KOPT-K1 (cell line): Measurements from ENCODE around the gene KIRREL2.

Source experiments
- H3K27ac ChIP-seq: fragments of 200-600 bp; sonication (generic); 2 replicates; pipeline ENCODE4 v1.5.1; 2016; ENCODE audit warnings: antibody characterized with exemption, mild to moderate bottlenecking, low read depth, low read length; ENCODE audit not compliant: poor library complexity, severe bottlenecking
- H3K36me3 ChIP-seq: fragments of 200-600 bp; sonication (generic); 2 replicates; pipeline ENCODE4 v1.5.1; 2017; ENCODE audit warnings: antibody characterized with exemption, mild to moderate bottlenecking, low read length, moderate library complexity; ENCODE audit not compliant: insufficient read depth
- H3K9me3 ChIP-seq: fragments of 200-600 bp; sonication (generic); 2 replicates; pipeline ENCODE4 v1.5.1; 2017; ENCODE audit warnings: antibody characterized with exemption, low read length, mild to moderate bottlenecking; ENCODE audit not compliant: insufficient read depth, poor library complexity, severe bottlenecking

The KIRREL2 gene

GRCh38 chr19:35856546-35857149 lies at the start of gene KIRREL2:
TSS of gene KIRREL2 (plus strand) at chr19:35856911. CDS start at chr19:35857120, 209 bp downstream.
- H3K27ac ChIP-seq, result no peak within 1 kb of the TSS
- H3K36me3 ChIP-seq, result no peaks in the 10 kb centered on the region
- H3K9me3 ChIP-seq, result no peaks in the 10 kb centered on the region

GRCh38 chr19:35807633-35808032 lies 49.1 kb upstream of the KIRREL2 start:
- no peaks in the 10 kb centered on the region for H3K36me3 ChIP-seq
- no peaks in the 10 kb centered on the region for H3K9me3 ChIP-seq
- no peak overlapping the region for H3K27ac ChIP-seq

GRCh38 chr19:35811317-35812219 lies 45.1 kb upstream of the KIRREL2 start:
- Histone ChIP-seq H3K27ac (no peak overlapping the region), H3K36me3 (no peaks in the 10 kb centered on the region), H3K9me3 (no peaks in the 10 kb centered on the region)

- H3K36me3 ChIP-seq, result no peaks in the 10 kb centered on the region
Measured at GRCh38 chr19:35812220-35813042, 44.3 kb upstream of the KIRREL2 start, which contains the start of gene PRODH2. TSS of gene PRODH2 (minus strand) at chr19:35812845. CDS start at chr19:35812805, 40 bp downstream.

GRCh38 chr19:35813043-35813890 lies 43.4 kb upstream of the KIRREL2 start:
- Histone ChIP-seq H3K27ac (no peak overlapping the region), H3K9me3 (no peaks in the 10 kb centered on the region), H3K36me3 (no peaks in the 10 kb centered on the region)

More at GRCh38 chr19:35812220-35813042, 44.3 kb upstream of the KIRREL2 start, which contains the start of gene PRODH2:
- H3K27ac ChIP-seq, result no peak within 1 kb of the TSS
- no peaks in the 10 kb centered on the region for H3K9me3 ChIP-seq

GRCh38 chr19:35816262-35816661 lies 40.4 kb upstream of the KIRREL2 start:
- no peaks in the 10 kb centered on the region for H3K9me3 ChIP-seq
- no peak overlapping the region for H3K27ac ChIP-seq
- H3K36me3 ChIP-seq, result no peaks in the 10 kb centered on the region

- no peaks in the 10 kb centered on the region for H3K36me3 ChIP-seq
- H3K27ac ChIP-seq, result no peak overlapping the region
- H3K9me3 ChIP-seq, result no peaks in the 10 kb centered on the region
Measured at GRCh38 chr19:35816846-35817245, 39.9 kb upstream of the KIRREL2 start.

GRCh38 chr19:35818445-35818844 lies 38.3 kb upstream of the KIRREL2 start:
- H3K9me3 ChIP-seq, result no peaks in the 10 kb centered on the region
- H3K36me3 ChIP-seq, result no peaks in the 10 kb centered on the region
- no peak overlapping the region for H3K27ac ChIP-seq

GRCh38 chr19:35822579-35822978 lies 34.1 kb upstream of the KIRREL2 start:
- Histone ChIP-seq H3K9me3 (no peaks in the 10 kb centered on the region), H3K27ac (no peak overlapping the region), H3K36me3 (no peaks in the 10 kb centered on the region)

GRCh38 chr19:35824150-35824549 lies 32.6 kb upstream of the KIRREL2 start:
- Histone ChIP-seq H3K9me3 (no peaks in the 10 kb centered on the region), H3K36me3 (no peaks in the 10 kb centered on the region), H3K27ac (no peak overlapping the region)

GRCh38 chr19:35828692-35829301 lies 27.9 kb upstream of the KIRREL2 start:
- Histone ChIP-seq H3K36me3 (no peaks in the 10 kb centered on the region), H3K9me3 (no peaks in the 10 kb centered on the region), H3K27ac (no peak overlapping the region)

- no peaks in the 10 kb centered on the region for H3K36me3 ChIP-seq
- H3K9me3 ChIP-seq, result no peaks in the 10 kb centered on the region
- no peak overlapping the region for H3K27ac ChIP-seq
Measured at GRCh38 chr19:35830986-35831385, 25.7 kb upstream of the KIRREL2 start.

GRCh38 chr19:35832054-35832453 lies 24.7 kb upstream of the KIRREL2 start:
- H3K27ac ChIP-seq, result no peak overlapping the region
- H3K36me3 ChIP-seq, result no peaks in the 10 kb centered on the region
- H3K9me3 ChIP-seq, result no peaks in the 10 kb centered on the region

GRCh38 chr19:35833972-35834371 lies 22.7 kb upstream of the KIRREL2 start:
- H3K36me3 ChIP-seq, result no peaks in the 10 kb centered on the region
- H3K9me3 ChIP-seq, result peaks cover 1% of the 10 kb centered on the region
- no peak overlapping the region for H3K27ac ChIP-seq
